Brain microvascular endothelial cell (primary cell): ENCODE measurements around the gene FBXL20.

ENCODE experiments used
- DNase-seq: peaks from one replicate; pipeline ENCODE4 v3.0.0-alpha.2; 2020
- H3K27ac ChIP-seq: fragments of 250-450 bp; sonication (Bioruptor Pico); 2 replicates; pipeline ENCODE4 v1.5.1; 2020; ENCODE audit warnings: mild to moderate bottlenecking, moderate library complexity
- H3K27me3 ChIP-seq: fragments of 250-450 bp; sonication (Bioruptor Pico); replicated peaks from 2 replicates; pipeline ENCODE4 v1.5.1; 2020; ENCODE audit warnings: mild to moderate bottlenecking
- H3K36me3 ChIP-seq: fragments of 250-450 bp; sonication (Bioruptor Pico); replicated peaks from 2 replicates; pipeline ENCODE4 v1.5.1; 2020; ENCODE audit warnings: mild to moderate bottlenecking
- H3K4me3 ChIP-seq: 2 replicates; pipeline ENCODE4 v1.5.1; 2011; ENCODE audit warnings: low read depth, mild to moderate bottlenecking, control low read depth, low read length, moderate library complexity
- CTCF ChIP-seq: IDR thresholded peaks from 2 replicates; pipeline ENCODE4 v1.5.1; 2011; ENCODE audit warnings: low read depth, mild to moderate bottlenecking, moderate library complexity, low read length, control low read depth, inconsistent platforms; ENCODE audit errors: missing control alignments
- in situ Hi-C: cut with HindIII; loops from 2 replicates; pipeline ENCODE4 v1.10.0; 2017; ENCODE audit warnings: low sequenced_read_pairs, low pct_ligation_motif_present

Gene FBXL20

GRCh38 chr17:39209317-39210092 is 191.9 kb downstream of the FBXL20 start:
- in situ Hi-C loops: no loop called here
- H3K27me3 ChIP-seq: no peaks in the 10 kb centered on the region

GRCh38 chr17:39208893-39209292 is 192.5 kb downstream of the FBXL20 start:
- in situ Hi-C loops: no loop called here
- no peak for DNase-seq
- Histone ChIP-seq H3K27me3 (no peaks in the 10 kb centered on the region), H3K4me3 (no peak overlapping the region), H3K36me3 (peaks cover 14% of the 10 kb centered on the region), H3K27ac (no peak overlapping the region)
- no peak for TF ChIP-seq CTCF

More at GRCh38 chr17:39209317-39210092, 191.9 kb downstream of the FBXL20 start:
- peak; percentile 32 for DNase-seq
- TF ChIP-seq CTCF: no peak
- Histone ChIP-seq H3K4me3 (peak overlapping the region; percentile 34), H3K36me3 (peaks cover 7% of the 10 kb centered on the region), H3K27ac (no peak overlapping the region)

GRCh38 chr17:39208136-39208535 is 193.3 kb downstream of the FBXL20 start:
- Histone ChIP-seq H3K27ac (no peak overlapping the region), H3K27me3 (no peaks in the 10 kb centered on the region), H3K36me3 (peaks cover 21% of the 10 kb centered on the region), H3K4me3 (no peak overlapping the region)
- no peak for TF ChIP-seq CTCF
- no peak for DNase-seq
- in situ Hi-C loops: no loop called here

GRCh38 chr17:39205112-39205526 is 196.3 kb downstream of the FBXL20 start:
- TF ChIP-seq CTCF: no peak
- no peaks in the 10 kb centered on the region for H3K27me3 ChIP-seq
- DNase-seq: no peak
- no peak overlapping the region for H3K27ac ChIP-seq
- no peak overlapping the region for H3K4me3 ChIP-seq
- in situ Hi-C loops: no loop called here
- peaks cover 43% of the 10 kb centered on the region for H3K36me3 ChIP-seq

- no peaks in the 10 kb centered on the region for H3K27me3 ChIP-seq
- H3K36me3 ChIP-seq: peaks cover 43% of the 10 kb centered on the region
- no peak for TF ChIP-seq CTCF
- H3K27ac ChIP-seq: no peak overlapping the region
- H3K4me3 ChIP-seq: no peak overlapping the region
- DNase-seq: no peak
- in situ Hi-C loops: no loop called here
Observed at GRCh38 chr17:39204245-39204644, 197.2 kb downstream of the FBXL20 start.
